Breast epithelium (tissue), 4 donors: ENCODE results near the gene DTNA. TPM values are rescaled to one million over a fixed set of nuclear protein-coding genes. Genes with fewer than 3 reads are reported as not detected.

Source experiments
- DNase-seq, 2 donors: peaks; one replicate each; pipeline ENCODE4 v3.0.0-alpha.2; 2019; ENCODE audit warnings: low spot score in 2 of 2
- H3K27ac ChIP-seq, 2 donors: fragments of 200-600 bp; sonication (generic) in 1 of 2; one replicate each; pipeline ENCODE4 v1.5.1; 2016 to 2019; ENCODE audit warnings: mild to moderate bottlenecking in 1 of 2
- H3K27me3 ChIP-seq, 2 donors: fragments of 200-600 bp; sonication (generic) in 1 of 2; one replicate each; pipeline versions ENCODE4 v1.5.1 to v1.6.0; 2017 to 2019; ENCODE audit warnings: control low read depth in 1 of 2, mild to moderate bottlenecking in 1 of 2
- H3K36me3 ChIP-seq: fragments of 200-600 bp; one replicate; pipeline ENCODE4 v1.5.1; 2019
- H3K4me1 ChIP-seq, 2 donors: fragments of 200-600 bp; sonication (generic); one replicate each; pipeline ENCODE4 v1.5.1; 2016 to 2019; ENCODE audit warnings: control low read depth in 1 of 2
- H3K4me3 ChIP-seq, 3 donors: fragments of 200-600 bp; sonication (generic); 1 replicate in 2 of 3; 2 replicates in 1 of 3; pipeline ENCODE4 v1.5.1; 2016 to 2019; ENCODE audit warnings: mild to moderate bottlenecking in 3 of 3, moderate library complexity in 2 of 3
- H3K9me3 ChIP-seq, 2 donors: fragments of 200-600 bp; sonication (generic) in 1 of 2; one replicate each; pipeline ENCODE4 v1.5.1; 2016 to 2019; ENCODE audit warnings: control low read depth in 1 of 2
- POLR2A ChIP-seq: fragments of 450-650 bp; IDR thresholded peaks from one replicate; pipeline ENCODE4 v1.6.1; 2016; ENCODE audit warnings: antibody characterized with exemption, mild to moderate bottlenecking, moderate library complexity
- POLR2AphosphoS5 ChIP-seq, 3 donors: sonication (generic); formaldehyde crosslinking; IDR thresholded peaks; one replicate each; pipeline ENCODE4 v1.6.1; 2017; ENCODE audit warnings: antibody characterized with exemption in 3 of 3
- intact Hi-C: fragments of 100-400 bp; cut with DNase I; formaldehyde crosslinking; loops from one replicate; pipeline ENCODE4 v1.15.1; 2023; ENCODE audit warnings: low total_unique reads
- total RNA-seq, 3 donors: library from RNA; depleted of rRNA; stranded (reverse); fragments of >200 nt; gene quantifications; one replicate each; pipeline ENCODE4 v1.1.0, GENCODE V29; 2016
- TF ChIP-seq, protein P1 (sequence below), 3 donors: fragments of 450-650 bp; IDR thresholded peaks; one replicate each; pipeline ENCODE4 v1.5.1; 2016 to 2017; ENCODE audit warnings: antibody characterized with exemption in 3 of 3, mild to moderate bottlenecking in 3 of 3, moderate library complexity in 3 of 3

DTNA gene
- total RNA-seq, 3 donors from 2014 or later: 14.4 to 40.5 (median 17.9) TPM

DNA sequence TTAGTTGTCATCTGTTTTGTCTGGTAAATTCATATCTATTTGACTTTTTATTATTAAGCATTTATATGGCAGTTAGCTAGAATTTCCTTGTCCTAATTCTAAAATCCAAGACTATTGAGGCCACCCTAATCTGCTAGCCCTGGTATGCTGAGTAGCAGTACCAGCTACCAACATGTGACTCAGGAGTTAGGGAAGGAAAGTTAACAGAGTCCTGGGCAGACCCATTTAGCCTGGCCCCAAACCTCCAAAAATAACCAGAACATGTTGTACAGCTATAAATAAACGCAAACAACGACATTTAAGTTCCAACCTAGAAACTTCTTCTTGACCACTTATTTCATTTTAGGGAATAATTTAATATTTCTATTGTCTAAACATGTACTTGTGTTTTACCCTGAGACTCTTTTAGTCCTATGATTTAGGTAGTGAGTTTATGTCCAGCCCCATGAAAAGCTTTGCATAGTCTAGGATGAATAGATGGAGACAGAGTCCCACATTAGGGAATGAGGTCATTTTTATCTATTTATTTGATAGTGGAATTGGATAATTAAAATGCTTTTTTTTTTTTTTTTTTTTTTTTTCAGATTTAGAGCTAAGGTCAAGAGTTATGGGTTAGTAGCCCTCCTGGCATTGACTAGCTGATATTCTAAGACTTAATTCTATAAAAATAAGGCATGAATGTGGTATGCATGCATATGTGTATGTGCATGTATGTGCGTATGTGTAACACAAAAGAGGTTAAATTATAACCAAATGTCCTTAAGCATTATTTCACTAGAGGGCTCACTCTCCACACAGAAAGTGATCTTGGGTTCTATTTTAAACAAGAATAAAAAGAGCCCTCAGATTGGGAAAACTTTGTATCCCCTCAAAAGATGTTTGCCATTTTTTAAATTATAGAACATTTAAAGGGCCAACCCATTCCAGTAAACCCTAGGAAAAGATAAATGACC, 171.1 kb downstream of the DTNA start:
- Histone ChIP-seq H3K27ac (no peak overlapping the region), H3K4me3 (no peak overlapping the region), H3K36me3 (no peaks in the 10 kb centered on the region), H3K4me1 (no peaks in the 10 kb centered on the region), H3K27me3 (no peaks in the 10 kb centered on the region), H3K9me3 (no peaks in the 10 kb centered on the region)
- intact Hi-C loops: no loop called here
- no peak for DNase-seq
- no peak for TF ChIP-seq POLR2AphosphoS5 (IDR thresholded peaks at IDR 0.05)
- TF ChIP-seq, protein P1, sequence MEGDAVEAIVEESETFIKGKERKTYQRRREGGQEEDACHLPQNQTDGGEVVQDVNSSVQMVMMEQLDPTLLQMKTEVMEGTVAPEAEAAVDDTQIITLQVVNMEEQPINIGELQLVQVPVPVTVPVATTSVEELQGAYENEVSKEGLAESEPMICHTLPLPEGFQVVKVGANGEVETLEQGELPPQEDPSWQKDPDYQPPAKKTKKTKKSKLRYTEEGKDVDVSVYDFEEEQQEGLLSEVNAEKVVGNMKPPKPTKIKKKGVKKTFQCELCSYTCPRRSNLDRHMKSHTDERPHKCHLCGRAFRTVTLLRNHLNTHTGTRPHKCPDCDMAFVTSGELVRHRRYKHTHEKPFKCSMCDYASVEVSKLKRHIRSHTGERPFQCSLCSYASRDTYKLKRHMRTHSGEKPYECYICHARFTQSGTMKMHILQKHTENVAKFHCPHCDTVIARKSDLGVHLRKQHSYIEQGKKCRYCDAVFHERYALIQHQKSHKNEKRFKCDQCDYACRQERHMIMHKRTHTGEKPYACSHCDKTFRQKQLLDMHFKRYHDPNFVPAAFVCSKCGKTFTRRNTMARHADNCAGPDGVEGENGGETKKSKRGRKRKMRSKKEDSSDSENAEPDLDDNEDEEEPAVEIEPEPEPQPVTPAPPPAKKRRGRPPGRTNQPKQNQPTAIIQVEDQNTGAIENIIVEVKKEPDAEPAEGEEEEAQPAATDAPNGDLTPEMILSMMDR (IDR thresholded peaks at IDR 0.05): no peak
- no peak for TF ChIP-seq POLR2A

DNA sequence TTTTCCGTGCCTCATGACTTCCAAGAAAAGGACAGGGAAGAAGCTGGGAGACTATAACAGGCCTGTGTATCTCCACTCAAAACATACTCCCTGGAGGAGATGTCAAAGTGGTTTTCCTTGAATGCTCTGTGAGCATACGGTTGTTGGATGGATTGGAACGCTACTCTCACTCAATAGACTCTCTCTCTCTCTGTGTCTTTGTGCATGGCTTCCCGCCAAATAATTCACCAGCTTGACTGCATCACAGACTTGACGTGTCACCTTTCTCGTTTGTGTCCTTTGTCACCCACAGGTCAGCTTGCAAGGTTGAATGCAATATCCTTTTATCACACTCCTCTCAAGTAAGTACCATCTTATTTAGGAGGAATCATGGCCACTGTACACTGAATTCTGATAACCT, 174.3 kb downstream of the DTNA start:
- Histone ChIP-seq H3K27me3 (no peaks in the 10 kb centered on the region), H3K4me3 (no peak overlapping the region), H3K4me1 (no peaks in the 10 kb centered on the region), H3K36me3 (no peaks in the 10 kb centered on the region), H3K27ac (no peak overlapping the region), H3K9me3 (no peaks in the 10 kb centered on the region)
- DNase-seq: no peak
- intact Hi-C loops: no loop called here
- TF ChIP-seq POLR2A (no peak), POLR2AphosphoS5 (IDR thresholded peaks at IDR 0.05) (no peak)
- TF ChIP-seq, protein P1 (IDR thresholded peaks at IDR 0.05): no peak

DNA sequence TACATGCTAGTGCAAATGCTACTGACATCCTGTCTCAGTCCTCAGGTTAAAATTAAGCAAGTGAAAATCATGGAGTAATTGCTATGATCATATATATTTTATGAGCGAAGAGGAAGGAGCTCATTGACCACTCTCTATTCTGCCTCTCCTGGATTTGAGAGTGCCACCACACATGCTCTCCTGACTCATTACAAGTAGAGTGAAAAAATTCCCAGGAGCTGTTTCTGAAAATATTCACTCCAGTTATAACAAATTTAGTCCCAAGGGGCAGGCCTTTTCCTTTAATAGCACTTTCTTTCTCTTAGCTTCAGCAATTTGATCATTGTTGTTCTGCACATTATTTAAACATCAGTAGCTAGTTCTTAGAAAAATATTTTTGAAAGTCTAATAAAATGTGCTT, 176.1 kb downstream of the DTNA start:
- no peaks in the 10 kb centered on the region for H3K4me1 ChIP-seq

DNA sequence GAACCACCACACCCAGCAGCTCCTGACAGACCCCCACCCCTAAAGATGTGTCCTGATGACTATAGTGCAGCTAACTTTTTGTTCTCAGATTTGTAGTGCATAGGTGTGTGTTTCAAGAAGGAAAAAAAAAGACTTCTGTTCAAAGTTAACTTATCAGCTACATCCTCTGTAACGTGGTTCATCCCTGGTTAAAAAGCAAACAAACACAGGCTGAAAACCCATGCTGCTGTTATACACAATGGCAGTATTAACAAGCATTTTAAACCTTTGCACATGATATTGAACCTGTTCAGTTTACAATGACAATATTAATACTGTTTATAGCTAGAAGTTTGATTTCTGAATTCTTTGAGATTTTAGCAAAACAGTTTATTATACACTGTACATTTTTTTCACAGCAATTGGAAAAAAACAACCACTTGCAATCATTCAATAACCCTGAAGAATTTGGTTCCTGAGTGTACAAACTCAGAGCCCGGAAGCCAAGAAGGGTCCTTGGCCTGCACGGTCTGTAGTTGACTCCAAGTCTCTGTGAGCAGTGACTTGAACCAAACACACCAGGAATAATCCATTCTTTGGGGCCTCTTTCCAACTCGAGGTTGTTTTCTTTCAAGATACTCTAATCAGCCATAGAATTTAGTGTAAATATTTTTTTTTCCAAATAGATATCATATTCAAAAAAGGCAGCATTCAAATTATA, 177.9 kb downstream of the DTNA start:
- TF ChIP-seq, protein P1 (IDR thresholded peaks at IDR 0.05): no peak
- TF ChIP-seq POLR2A: no peak
- no peak for TF ChIP-seq POLR2AphosphoS5 (IDR thresholded peaks at IDR 0.05)
- H3K4me3 ChIP-seq: no peak overlapping the region
- no peaks in the 10 kb centered on the region for H3K4me1 ChIP-seq
- no peak for DNase-seq
- H3K36me3 ChIP-seq: no peaks in the 10 kb centered on the region
- intact Hi-C loops: no loop called here
- H3K9me3 ChIP-seq: peaks cover 0 to 1% of the 10 kb centered on the region in 2 donors
- H3K27ac ChIP-seq: no peak overlapping the region
- H3K27me3 ChIP-seq: no peaks in the 10 kb centered on the region

More for the DNA sequence above, 176.1 kb downstream of the DTNA start:
- Histone ChIP-seq H3K9me3 (no peaks in the 10 kb centered on the region), H3K27me3 (no peaks in the 10 kb centered on the region), H3K27ac (no peak overlapping the region), H3K4me3 (no peak overlapping the region), H3K36me3 (no peaks in the 10 kb centered on the region)
- no peak for DNase-seq
- TF ChIP-seq POLR2A (no peak), POLR2AphosphoS5 (IDR thresholded peaks at IDR 0.05) (no peak)
- TF ChIP-seq, protein P1 (IDR thresholded peaks at IDR 0.05): no peak
- intact Hi-C loops: no loop called here
